ENCODE measurements around the gene TTBK2. TPM values are rescaled to one million over a fixed set of nuclear protein-coding genes. Genes with fewer than 3 reads are reported as not detected.

TTBK2 gene
- total RNA-seq, 1 donor from 2014 or later = 28.0 TPM

GRCh38 chr15:42845581-42845980 is 75.0 kb downstream of the TTBK2 start:
- no peak for DNase-seq (ENCODE audit: low spot score)
- intact Hi-C loops (cut with DNase I) = no loop called here

GRCh38 chr15:42843699-42844098 is 76.9 kb downstream of the TTBK2 start:
- DNase-seq (ENCODE audit: low spot score) = no peak
- intact Hi-C loops (cut with DNase I) = no loop called here

- intact Hi-C loops (cut with DNase I) = no loop called here
- no peak for DNase-seq (ENCODE audit: low spot score)
These were observed 84.3 kb downstream of the TTBK2 start for GRCh38 chr15:42836251-42836650.

GRCh38 chr15:42832576-42832975 is 88.0 kb downstream of the TTBK2 start:
- no peak for DNase-seq (ENCODE audit: low spot score)
- intact Hi-C loops (cut with DNase I) = no loop called here

- no peak for DNase-seq (ENCODE audit: low spot score)
These were observed 94.2 kb downstream of the TTBK2 start for GRCh38 chr15:42826251-42826890.

GRCh38 chr15:42825599-42825998 is 95.0 kb downstream of the TTBK2 start:
- no peak for DNase-seq (ENCODE audit: low spot score)
- intact Hi-C loops (cut with DNase I) = no loop called here

More at GRCh38 chr15:42826251-42826890, 94.2 kb downstream of the TTBK2 start:
- intact Hi-C loops (cut with DNase I) = no loop called here

GRCh38 chr15:42820811-42821210 is 99.8 kb downstream of the TTBK2 start:
- DNase-seq (ENCODE audit: low spot score) = no peak
- intact Hi-C loops (cut with DNase I) = no loop called here

GRCh38 chr15:42819786-42820185 is 100.8 kb downstream of the TTBK2 start:
- DNase-seq (ENCODE audit: low spot score) = no peak
- intact Hi-C loops (cut with DNase I) = no loop called here

- no peak for DNase-seq (ENCODE audit: low spot score)
- intact Hi-C loops (cut with DNase I) = no loop called here
These were observed 109.1 kb downstream of the TTBK2 start for GRCh38 chr15:42811433-42811832.

- no peak for DNase-seq (ENCODE audit: low spot score)
- intact Hi-C loops (cut with DNase I) = no loop called here
These were observed 111.7 kb downstream of the TTBK2 start for GRCh38 chr15:42808913-42809312.

- intact Hi-C loops (cut with DNase I) = no loop called here
- DNase-seq (ENCODE audit: low spot score) = no peak
These were observed 115.3 kb downstream of the TTBK2 start for GRCh38 chr15:42805266-42805665.

- no peak for DNase-seq (ENCODE audit: low spot score)
- intact Hi-C loops (cut with DNase I) = no loop called here
These were observed 115.8 kb downstream of the TTBK2 start for GRCh38 chr15:42804739-42805138.

GRCh38 chr15:42803436-42803835 is 117.1 kb downstream of the TTBK2 start:
- DNase-seq (ENCODE audit: low spot score) = no peak
- intact Hi-C loops (cut with DNase I) = no loop called here

- no peak for DNase-seq (ENCODE audit: low spot score)
- intact Hi-C loops (cut with DNase I) = no loop called here
These were observed 118.4 kb downstream of the TTBK2 start for GRCh38 chr15:42802168-42802567.

GRCh38 chr15:42800731-42801474 is 119.7 kb downstream of the TTBK2 start:
- intact Hi-C loops (cut with DNase I) = loop anchor here (2.0 kb wide), 1 partner anchor 120 kb away; the partner anchor contains the start of gene TTBK2
- DNase-seq (ENCODE audit: low spot score) = no peak

GRCh38 chr15:42798802-42799201 is 121.8 kb downstream of the TTBK2 start:
- intact Hi-C loops (cut with DNase I) = no loop called here
- DNase-seq (ENCODE audit: low spot score) = no peak

GRCh38 chr15:42796955-42797782 is 123.4 kb downstream of the TTBK2 start:
- DNase-seq (ENCODE audit: low spot score) = no peak
- intact Hi-C loops (cut with DNase I) = no loop called here

- no peak for DNase-seq (ENCODE audit: low spot score)
- intact Hi-C loops (cut with DNase I) = no loop called here
These were observed 131.9 kb downstream of the TTBK2 start for GRCh38 chr15:42788725-42789124.

- intact Hi-C loops (cut with DNase I) = no loop called here
- no peak for DNase-seq (ENCODE audit: low spot score)
These were observed 133.6 kb downstream of the TTBK2 start for GRCh38 chr15:42786978-42787377.

- DNase-seq (ENCODE audit: low spot score) = no peak
- intact Hi-C loops (cut with DNase I) = no loop called here
These were observed 135.0 kb downstream of the TTBK2 start for GRCh38 chr15:42785569-42785968.
